Neural progenitor cell (in vitro differentiated cells): ENCODE data around the gene ZNF316. TPM values are rescaled to one million over a fixed set of nuclear protein-coding genes. Genes with fewer than 3 reads are reported as not detected.

Experiments
- DNase-seq: peaks from one replicate; pipeline ENCODE4 v3.0.0-alpha.2; 2016; ENCODE audit warnings: low spot score
- H2AFZ ChIP-seq: fragments of 200-600 bp; sonication (generic); replicated peaks from 2 replicates; pipeline ENCODE4 v1.6.1; 2016; ENCODE audit warnings: antibody characterized with exemption
- H3F3A ChIP-seq: fragments of 200-600 bp; sonication (generic); 2 replicates; pipeline ENCODE4 v1.6.1; 2016; ENCODE audit warnings: antibody characterized with exemption, low read depth
- H3K27ac ChIP-seq: fragments of 200-600 bp; sonication (generic); 2 replicates; pipeline ENCODE4 v1.5.1; 2016; ENCODE audit warnings: mild to moderate bottlenecking
- H3K27me3 ChIP-seq: fragments of 200-600 bp; sonication (generic); 2 replicates; pipeline ENCODE4 v1.6.1; 2016; ENCODE audit warnings: mild to moderate bottlenecking, moderate library complexity
- H3K36me3 ChIP-seq: fragments of 200-600 bp; sonication (generic); 2 replicates; pipeline ENCODE4 v1.5.1; 2016
- H3K4me1 ChIP-seq: fragments of 200-600 bp; sonication (generic); 2 replicates; pipeline ENCODE4 v1.6.1; 2016; ENCODE audit warnings: mixed run types
- H3K4me2 ChIP-seq: fragments of 200-600 bp; sonication (generic); 2 replicates; pipeline ENCODE4 v1.6.1; 2016
- H3K4me3 ChIP-seq: fragments of 200-600 bp; sonication (generic); 2 replicates; pipeline ENCODE4 v1.5.1; 2016
- H3K79me2 ChIP-seq: fragments of 200-600 bp; sonication (generic); 2 replicates; pipeline ENCODE4 v1.6.1; 2016; ENCODE audit warnings: low read depth
- H3K9ac ChIP-seq: fragments of 200-600 bp; sonication (generic); 2 replicates; pipeline ENCODE4 v1.6.1; 2016
- H3K9me3 ChIP-seq: fragments of 200-600 bp; sonication (generic); 2 replicates; pipeline ENCODE4 v1.5.1; 2016; ENCODE audit warnings: low read depth
- H4K20me1 ChIP-seq: fragments of 200-600 bp; sonication (generic); 2 replicates; pipeline ENCODE4 v1.6.1; 2016; ENCODE audit warnings: low read depth
- H3K27ac Mint-ChIP-seq: 3 replicates; pipeline ENCODE4 v1.8.0; 2021; ENCODE audit warnings: mixed read lengths
- H3K27me3 Mint-ChIP-seq: 2 replicates; pipeline ENCODE4 v1.8.0; 2022; ENCODE audit warnings: low read depth, mild to moderate bottlenecking, inconsistent platforms, moderate library complexity, mixed read lengths; ENCODE audit not compliant: insufficient read depth
- H3K36me3 Mint-ChIP-seq: 3 replicates; pipeline ENCODE4 v1.8.0; 2021; ENCODE audit warnings: mixed read lengths
- H3K4me1 Mint-ChIP-seq: 3 replicates; pipeline ENCODE4 v1.8.0; 2021; ENCODE audit warnings: mixed read lengths
- H3K4me3 Mint-ChIP-seq: 3 replicates; pipeline ENCODE4 v1.8.0; 2021; ENCODE audit warnings: mild to moderate bottlenecking, moderate library complexity, mixed read lengths
- H3K9me3 Mint-ChIP-seq: 3 replicates; pipeline ENCODE4 v1.8.0; 2020; ENCODE audit warnings: mixed read lengths
- CTCF ChIP-seq: fragments of 200-600 bp; sonication (generic); IDR thresholded peaks from 2 replicates; pipeline ENCODE4 v1.5.1; 2017; ENCODE audit warnings: antibody characterized with exemption, mild to moderate bottlenecking
- EZH2 ChIP-seq: fragments of 200-600 bp; sonication (generic); IDR thresholded peaks from 2 replicates; pipeline ENCODE4 v1.6.1; 2017; ENCODE audit warnings: antibody characterized with exemption, mild to moderate bottlenecking, moderate library complexity
- EZH2phosphoT487 ChIP-seq: fragments of 200-600 bp; sonication (generic); IDR thresholded peaks from 2 replicates; pipeline ENCODE4 v1.6.1; 2017; ENCODE audit warnings: antibody characterized with exemption
- total RNA-seq: library from RNA; depleted of rRNA; stranded (reverse); fragments of >200 nt; gene quantifications from 2 replicates; pipeline ENCODE4 v1.2.3, GENCODE V29; 2015; ENCODE audit warnings: low replicate concordance

Gene ZNF316
- total RNA-seq, 1 donor from 2014 or later: 2.2 TPM

GRCh38 chr7:6642239-6642839, 5.2 kb downstream of the ZNF316 start:
- Mint-ChIP-seq H3K4me1 (peaks cover 19% of the 10 kb centered on the region), H3K27me3 (peaks cover 6% of the 10 kb centered on the region), H3K4me3 (no peak overlapping the region), H3K27ac (no peak overlapping the region), H3K9me3 (no peaks in the 10 kb centered on the region), H3K36me3 (peaks cover 24% of the 10 kb centered on the region)
- TF ChIP-seq CTCF (no peak), EZH2phosphoT487 (no peak), EZH2 (no peak)
- no peak overlapping the region for H3K4me2 ChIP-seq
- no peak for DNase-seq
- no peaks in the 10 kb centered on the region for H3K27me3 ChIP-seq
- no peak overlapping the region for H3K27ac ChIP-seq
- H3K9ac ChIP-seq: no peak overlapping the region
- no peak overlapping the region for H3K4me3 ChIP-seq
- no peak overlapping the region for H2AFZ ChIP-seq
- peaks cover 6% of the 10 kb centered on the region for H3F3A ChIP-seq
- peaks cover 16% of the 10 kb centered on the region for H3K79me2 ChIP-seq
- peaks cover 5% of the 10 kb centered on the region for H3K4me1 ChIP-seq
- no peaks in the 10 kb centered on the region for H3K36me3 ChIP-seq
- peaks cover 10% of the 10 kb centered on the region for H4K20me1 ChIP-seq
- H3K9me3 ChIP-seq: no peaks in the 10 kb centered on the region

GRCh38 chr7:6642861-6643640, 5.9 kb downstream of the ZNF316 start:
- no peak overlapping the region for H3K9ac ChIP-seq
- H4K20me1 ChIP-seq: peaks cover 10% of the 10 kb centered on the region
- no peaks in the 10 kb centered on the region for H3K27me3 ChIP-seq
- H3K27ac ChIP-seq: no peak overlapping the region
- no peaks in the 10 kb centered on the region for H3K9me3 ChIP-seq
- peaks cover 2% of the 10 kb centered on the region for H3K4me1 ChIP-seq
- no peak overlapping the region for H2AFZ ChIP-seq
- peaks cover 6% of the 10 kb centered on the region for H3K27me3 Mint-ChIP-seq
- no peak overlapping the region for H3K27ac Mint-ChIP-seq
- peaks cover 17% of the 10 kb centered on the region for H3K4me1 Mint-ChIP-seq
- H3K9me3 Mint-ChIP-seq: no peaks in the 10 kb centered on the region
- no peaks in the 10 kb centered on the region for H3K36me3 ChIP-seq
- H3K79me2 ChIP-seq: peaks cover 10% of the 10 kb centered on the region
- H3K36me3 Mint-ChIP-seq: peaks cover 24% of the 10 kb centered on the region
- no peak overlapping the region for H3K4me3 ChIP-seq
- H3K4me3 Mint-ChIP-seq: no peak overlapping the region
- DNase-seq: no peak
- peaks cover 4% of the 10 kb centered on the region for H3F3A ChIP-seq
- H3K4me2 ChIP-seq: no peak overlapping the region
- TF ChIP-seq CTCF (no peak), EZH2phosphoT487 (no peak), EZH2 (no peak)

GRCh38 chr7:6643915-6644625, 7.0 kb downstream of the ZNF316 start:
- Histone ChIP-seq H3K4me2 (no peak overlapping the region), H3K36me3 (no peaks in the 10 kb centered on the region), H3K4me1 (no peaks in the 10 kb centered on the region), H3K9ac (no peak overlapping the region), H3K27me3 (no peaks in the 10 kb centered on the region), H3F3A (no peaks in the 10 kb centered on the region), H2AFZ (no peak overlapping the region), H4K20me1 (peaks cover 5% of the 10 kb centered on the region), H3K79me2 (peaks cover under 1% of the 10 kb centered on the region), H3K9me3 (no peaks in the 10 kb centered on the region), H3K27ac (no peak overlapping the region), H3K4me3 (no peak overlapping the region)
- peaks cover 24% of the 10 kb centered on the region for H3K36me3 Mint-ChIP-seq
- H3K4me3 Mint-ChIP-seq: no peak overlapping the region
- no peak overlapping the region for H3K27ac Mint-ChIP-seq
- H3K9me3 Mint-ChIP-seq: no peaks in the 10 kb centered on the region
- DNase-seq: no peak
- TF ChIP-seq EZH2phosphoT487: no peak
- TF ChIP-seq CTCF: no peak
- no peak for TF ChIP-seq EZH2
- peaks cover 10% of the 10 kb centered on the region for H3K4me1 Mint-ChIP-seq
- H3K27me3 Mint-ChIP-seq: peaks cover 2% of the 10 kb centered on the region
